ENCODE results near the gene CIB1. TPM values are rescaled to one million over a fixed set of nuclear protein-coding genes. Genes with fewer than 3 reads are reported as not detected.

CIB1 gene
- total RNA-seq, 1 experiment from 2014 or later, result 39.7 TPM

- ChIA-PET POLR2A (ENCODE audit: low non-redundant PET) (no interaction called here), CTCF (interaction anchor here (0.5 kb wide), 1 partner anchor 35 kb away, joined by 3 read pairs; no protein-coding TSS in a partner anchor)
- no peaks in the 10 kb centered on the region for H3K27me3 ChIP-seq (replicated peaks; ENCODE audit: insufficient read depth, low read depth, low read length, poor library complexity)
- peaks cover 13% of the 10 kb centered on the region for H3K4me1 ChIP-seq (ENCODE audit: insufficient read depth, low read length, poor library complexity, severe bottlenecking)
- no peaks in the 10 kb centered on the region for H3K9me3 ChIP-seq (ENCODE audit: low read depth, low read length, poor library complexity, severe bottlenecking)
- no peak for TF ChIP-seq EZH2 (IDR thresholded peaks at IDR 0.05; ENCODE audit: borderline replicate concordance, low read depth, low read length, poor library complexity, severe bottlenecking)
- no peak for TF ChIP-seq CTCF (conservative IDR thresholded peaks at IDR 0.05; ENCODE audit: low read depth, low read length)
- DNase-seq (ENCODE audit: low spot score), result peak; percentile 51
- H3K4me3 ChIP-seq (ENCODE audit: low read depth, low read length, poor library complexity, severe bottlenecking), result no peak overlapping the region
- H3K36me3 ChIP-seq (ENCODE audit: insufficient read depth, low read length, poor library complexity, severe bottlenecking), result no peaks in the 10 kb centered on the region
- no peak overlapping the region for H3K27ac ChIP-seq (ENCODE audit: low read depth, low read length, poor library complexity, severe bottlenecking)
- no TSS peak for BruUV-seq (replicated peaks)
- intact Hi-C loops (cut with micrococcal nuclease; ENCODE audit: unreplicated experiment), result no loop called here
Measured at GRCh38 chr15:90191794-90192509, 41.8 kb downstream of the CIB1 start.

- Histone ChIP-seq H3K27me3 (replicated peaks; ENCODE audit: insufficient read depth, low read depth, low read length, poor library complexity) (no peaks in the 10 kb centered on the region), H3K4me1 (ENCODE audit: insufficient read depth, low read length, poor library complexity, severe bottlenecking) (peaks cover 13% of the 10 kb centered on the region), H3K4me3 (ENCODE audit: low read depth, low read length, poor library complexity, severe bottlenecking) (no peak overlapping the region), H3K9me3 (ENCODE audit: low read depth, low read length, poor library complexity, severe bottlenecking) (no peaks in the 10 kb centered on the region), H3K27ac (ENCODE audit: low read depth, low read length, poor library complexity, severe bottlenecking) (no peak overlapping the region), H3K36me3 (ENCODE audit: insufficient read depth, low read length, poor library complexity, severe bottlenecking) (no peaks in the 10 kb centered on the region)
- no TSS peak for BruUV-seq (replicated peaks)
- CTCF ChIA-PET, result interaction anchor here (0.5 kb wide), 1 partner anchor 34 kb away, joined by 3 read pairs; no protein-coding TSS in a partner anchor
- POLR2A ChIA-PET (ENCODE audit: low non-redundant PET), result no interaction called here
- intact Hi-C loops (cut with micrococcal nuclease; ENCODE audit: unreplicated experiment), result no loop called here
- no peak for TF ChIP-seq CTCF (conservative IDR thresholded peaks at IDR 0.05; ENCODE audit: low read depth, low read length)
- no peak for TF ChIP-seq EZH2 (IDR thresholded peaks at IDR 0.05; ENCODE audit: borderline replicate concordance, low read depth, low read length, poor library complexity, severe bottlenecking)
- DNase-seq (ENCODE audit: low spot score), result no peak
Measured at GRCh38 chr15:90191344-90191687, 42.4 kb downstream of the CIB1 start.

GRCh38 chr15:90190606-90191343, 43.0 kb downstream of the CIB1 start:
- no TSS peak for BruUV-seq (replicated peaks)
- ChIA-PET POLR2A (ENCODE audit: low non-redundant PET) (no interaction called here), CTCF (no interaction called here)
- H3K9me3 ChIP-seq (ENCODE audit: low read depth, low read length, poor library complexity, severe bottlenecking), result no peaks in the 10 kb centered on the region
- intact Hi-C loops (cut with micrococcal nuclease; ENCODE audit: unreplicated experiment), result no loop called here
- H3K27me3 ChIP-seq (replicated peaks; ENCODE audit: insufficient read depth, low read depth, low read length, poor library complexity), result no peaks in the 10 kb centered on the region
- H3K4me3 ChIP-seq (ENCODE audit: low read depth, low read length, poor library complexity, severe bottlenecking), result no peak overlapping the region
- peaks cover 13% of the 10 kb centered on the region for H3K4me1 ChIP-seq (ENCODE audit: insufficient read depth, low read length, poor library complexity, severe bottlenecking)
- no peak for TF ChIP-seq CTCF (conservative IDR thresholded peaks at IDR 0.05; ENCODE audit: low read depth, low read length)
- no peak for TF ChIP-seq EZH2 (IDR thresholded peaks at IDR 0.05; ENCODE audit: borderline replicate concordance, low read depth, low read length, poor library complexity, severe bottlenecking)
- no peak overlapping the region for H3K27ac ChIP-seq (ENCODE audit: low read depth, low read length, poor library complexity, severe bottlenecking)
- no peak for DNase-seq (ENCODE audit: low spot score)
- no peaks in the 10 kb centered on the region for H3K36me3 ChIP-seq (ENCODE audit: insufficient read depth, low read length, poor library complexity, severe bottlenecking)

Data from A673 (cell line).